NCI-H1092 treated with DMSO at 0.1 percent for 48 hours (cell line): Measurements from ENCODE around the gene TFE3.

Experiments used
- DNase-seq: peaks from one replicate; lab custom pipeline; 2025; lab: John Stamatoyannopoulos, UW

TFE3 gene

GRCh38 chrX:49060914-49061313 lies 17.8 kb upstream of the TFE3 start:
- DNase-seq, result no peak

GRCh38 chrX:49059681-49060085 lies 16.5 kb upstream of the TFE3 start:
- DNase-seq, result no peak

- no peak for DNase-seq
These were observed 16.0 kb upstream of the TFE3 start for GRCh38 chrX:49059201-49059600.

- DNase-seq, result no peak
These were observed 15.6 kb upstream of the TFE3 start, which contains the start of gene CCDC120 for GRCh38 chrX:49058794-49059193. TSS of gene CCDC120 (plus strand) at chrX:49058999. CDS start at chrX:49062042, 3,043 bp downstream.

- DNase-seq, result no peak
These were observed 11.1 kb upstream of the TFE3 start for GRCh38 chrX:49054073-49054762.

GRCh38 chrX:49053223-49054072 lies 10.3 kb upstream of the TFE3 start:
- DNase-seq, result peak; percentile 87

GRCh38 chrX:49043987-49044281 lies 777 bp upstream of the TFE3 start:
- no peak for DNase-seq

- DNase-seq, result no peak
These were observed 457 bp downstream of the TFE3 start for GRCh38 chrX:49042581-49043219.

- no peak for DNase-seq
These were observed 1.2 kb downstream of the TFE3 start for GRCh38 chrX:49041744-49042580.

GRCh38 chrX:49040376-49040955 lies 2.7 kb downstream of the TFE3 start:
- DNase-seq, result no peak

GRCh38 chrX:49039598-49040375 lies 3.4 kb downstream of the TFE3 start:
- no peak for DNase-seq

- DNase-seq, result no peak
These were observed 5.2 kb downstream of the TFE3 start for GRCh38 chrX:49037883-49038475.

- no peak for DNase-seq
These were observed 12.9 kb downstream of the TFE3 start for GRCh38 chrX:49030283-49030682.

- DNase-seq, result no peak
These were observed 13.3 kb downstream of the TFE3 start for GRCh38 chrX:49029876-49030275.

GRCh38 chrX:49019599-49020249 lies 23.4 kb downstream of the TFE3 start:
- no peak for DNase-seq

GRCh38 chrX:49019050-49019449 lies 24.1 kb downstream of the TFE3 start:
- DNase-seq, result no peak

GRCh38 chrX:49003696-49004095 lies 39.5 kb downstream of the TFE3 start:
- DNase-seq, result no peak

GRCh38 chrX:49002091-49002935 lies 40.8 kb downstream of the TFE3 start, which contains the start of gene GRIPAP1:
TSS of gene GRIPAP1 (minus strand) at chrX:49002264. CDS start at chrX:49002229, 35 bp downstream.
- DNase-seq, result peak; percentile 94

- peak; percentile 36 for DNase-seq
These were observed 41.6 kb downstream of the TFE3 start for GRCh38 chrX:49001521-49002090.
